ENCODE data around the gene PALD1. TPM values are rescaled to one million over a fixed set of nuclear protein-coding genes. Genes with fewer than 3 reads are reported as not detected.

PALD1 gene
- total and polyA plus RNA-seq, 2 of the 4 experiments (the other 2 are of a cell fraction) = 0.12 to 0.18 TPM

DNA sequence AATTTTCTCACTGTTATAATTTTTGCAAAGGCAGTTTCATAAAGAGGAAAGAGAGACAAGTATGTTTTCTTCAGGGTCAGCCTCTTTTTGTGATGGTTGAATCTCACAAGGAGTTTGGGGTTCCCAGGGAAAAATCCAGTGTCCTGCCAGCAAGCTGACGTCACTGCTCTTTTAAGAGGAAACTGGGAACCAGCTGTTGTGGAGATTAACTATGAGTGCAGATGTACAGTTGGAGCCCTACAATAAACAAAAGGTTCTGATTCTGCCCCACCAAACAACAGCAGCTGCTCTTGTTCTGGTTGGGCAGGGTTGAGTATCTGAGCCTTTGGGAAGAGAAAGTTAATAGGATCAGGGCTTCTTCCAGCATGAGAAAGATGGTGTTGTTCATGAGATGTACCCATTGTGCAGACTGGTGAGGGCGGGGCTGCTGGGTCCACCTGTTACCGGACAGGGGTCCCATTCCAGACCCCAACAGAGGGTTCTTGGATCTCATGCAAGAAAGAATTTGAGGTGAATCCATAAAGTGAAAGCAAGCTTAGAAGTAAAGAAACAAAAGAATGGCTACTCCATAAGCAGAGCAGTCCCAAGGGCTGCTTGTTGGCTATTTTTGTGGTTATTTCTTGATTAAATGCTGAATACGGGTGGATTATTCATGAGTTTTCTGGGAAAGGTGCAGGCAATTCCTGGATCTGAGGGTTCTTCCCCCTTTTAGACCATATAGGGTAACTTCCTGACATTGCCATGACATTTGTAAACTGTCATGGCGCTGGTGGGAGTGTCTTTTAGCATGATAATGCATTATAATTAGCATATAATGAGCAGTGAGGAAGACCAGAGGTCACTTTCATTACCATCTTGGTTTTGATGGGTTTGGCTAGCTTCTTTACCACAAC, 111.4 kb downstream of the PALD1 start:
- H2BK15ac ChIP-seq (ENCODE audit: low read depth, low read length) = no peak overlapping the region
- H3K9ac ChIP-seq (ENCODE audit: low read depth, low read length) = no peak overlapping the region
- no peak overlapping the region; the same call in 1 of the 2 replicates for H3K27ac ChIP-seq (ENCODE audit: insufficient read depth, low read length)
- no peak overlapping the region for H3K14ac ChIP-seq (replicated peaks; ENCODE audit: low read depth, low read length)
- peaks cover 3% of the 10 kb centered on the region; the same call in 1 of the 2 replicates for H3K4me1 ChIP-seq (ENCODE audit: control insufficient read depth, insufficient read depth, low read length)
- intact Hi-C loops (cut with micrococcal nuclease) (no loop called here), dilution Hi-C loops (cut with HindIII; ENCODE audit: low sequenced_read_pairs, unreplicated experiment) (no loop called here), in situ Hi-C loops (cut with MboI; ENCODE audit: low sequenced_read_pairs) (no loop called here)
- H3K18ac ChIP-seq (ENCODE audit: low read depth, low read length) = no peak overlapping the region
- no peak overlapping the region for H2BK20ac ChIP-seq (ENCODE audit: low read depth, low read length)
- BruUV-seq (replicated peaks) = no TSS peak
- no peaks in the 10 kb centered on the region for H4K20me1 ChIP-seq (ENCODE audit: insufficient read depth, low read length)
- no peak overlapping the region for H4K91ac ChIP-seq (ENCODE audit: insufficient read depth, low read depth, low read length)
- H2BK120ac ChIP-seq (ENCODE audit: low read depth, low read length) = no peak overlapping the region
- H3K4me2 ChIP-seq (ENCODE audit: low read depth, low read length) = no peak overlapping the region
- DNase-seq (peak; percentile 66), ATAC-seq (ENCODE audit: low read depth) (peak; percentile 29; the same call in 1 of the 2 replicates)
- POLR2A ChIA-PET (ENCODE audit: unreplicated experiment) = no interaction called here
- no peaks in the 10 kb centered on the region for H3K36me3 ChIP-seq (ENCODE audit: control insufficient read depth, insufficient read depth, low read length)
- TF ChIP-seq MAFK (IDR thresholded peaks at IDR 0.05; ENCODE audit: low read depth, low read length) (no peak), CHD1 (IDR thresholded peaks at IDR 0.05; ENCODE audit: low read depth, low read length) (no peak), MAZ (IDR thresholded peaks at IDR 0.05; ENCODE audit: borderline replicate concordance, low read depth, low read length) (no peak), ELK1 (IDR thresholded peaks at IDR 0.05; ENCODE audit: borderline replicate concordance, low read depth, low read length) (no peak), FOS (IDR thresholded peaks at IDR 0.05; ENCODE audit: low read depth, low read length) (no peak), CEBPB (IDR thresholded peaks at IDR 0.05; ENCODE audit: low read depth, low read length) (no peak), USF2 (IDR thresholded peaks at IDR 0.05; ENCODE audit: low read depth, low read length) (no peak), RFX5 (IDR thresholded peaks at IDR 0.05; ENCODE audit: low read depth, low read length) (no peak), SMC3 (IDR thresholded peaks at IDR 0.05; ENCODE audit: low read depth, low read length) (no peak), CTCF (conservative IDR thresholded peaks at IDR 0.05; ENCODE audit: low read depth, low read length) (no peak), MXI1 (IDR thresholded peaks at IDR 0.05; ENCODE audit: borderline replicate concordance, low read depth, low read length) (no peak), BHLHE40 (IDR thresholded peaks at IDR 0.05; ENCODE audit: low read depth, low read length) (no peak)
- no peak overlapping the region for H2AK9ac ChIP-seq (replicated peaks; ENCODE audit: low read depth, low read length, poor library complexity)
- H3K9me1 ChIP-seq (ENCODE audit: insufficient read depth, low read length) = 0 out of 2 replicates have a peak, but pooled peaks cover 3% of the 10 kb centered on the region
- H3K56ac ChIP-seq (ENCODE audit: extremely low read depth, insufficient read depth, low read length) = no peak overlapping the region
- no peak overlapping the region for H2AFZ ChIP-seq (replicated peaks; ENCODE audit: low read length, poor library complexity)
- H3K23ac ChIP-seq (ENCODE audit: low read depth, low read length) = no peak overlapping the region
- no peak overlapping the region for H2BK5ac ChIP-seq (ENCODE audit: low read depth, low read length, poor library complexity, severe bottlenecking)
- H4K5ac ChIP-seq (ENCODE audit: low read depth, low read length) = no peak overlapping the region
- H4K8ac ChIP-seq (ENCODE audit: low read depth in 2 of 2, low read length in 2 of 2) = no peak overlapping the region
- no peaks in the 10 kb centered on the region for H3K9me3 ChIP-seq (ENCODE audit: control insufficient read depth, insufficient read depth, low read length)
- no peak overlapping the region for H3K4ac ChIP-seq (ENCODE audit: low read depth, low read length)
- peaks cover 39% of the 10 kb centered on the region for H3K27me3 ChIP-seq (ENCODE audit: control insufficient read depth, insufficient read depth, low read length)
- 60% methylated on average over 2 of the region's 5 CpGs; no CpG with 5 or more reads in 1 of the 2 experiments for WGBS, 2 experiments (ENCODE audit: extremely low coverage in 2 of 2, insufficient read length in 1 of 2)
- CTCF ChIA-PET = no interaction called here
- H3K79me1 ChIP-seq (ENCODE audit: low read depth in 1 of 2, low read length in 2 of 2) = no peaks in the 10 kb centered on the region
- no peak overlapping the region for H3K4me3 ChIP-seq (ENCODE audit: insufficient read depth, low read depth, low read length)
- H2AK5ac ChIP-seq (ENCODE audit: low read depth, low read length) = no peak overlapping the region

Data from IMR-90 (cell line).